Measurements from ENCODE around the gene LARP1. TPM values are rescaled to one million over a fixed set of nuclear protein-coding genes. Genes with fewer than 3 reads are reported as not detected.
A peak's percentile ranks its signal among the peaks of the same experiment; 100 is the strongest.
"Not testable (repeated sequence)": the region's sequence is repeated elsewhere in the genome, so short reads cannot be mapped to it uniquely, and the experiment has no call there.

LARP1 gene
- total RNA-seq, 1 experiment from 2014 or later = 47.6 TPM

GRCh38 chr5:154756009-154756867 is 1.1 kb downstream of the LARP1 start:
- DNase-seq (ENCODE audit: low read depth, low spot score) = no peak
- in situ Hi-C loops (cut with HindIII; ENCODE audit: low pct_unique_long_range_greater_than_20kb, low sequenced_read_pairs) = no loop called here

GRCh38 chr5:154756868-154757813 is 2.0 kb downstream of the LARP1 start:
- DNase-seq (ENCODE audit: low read depth, low spot score) = no peak
- in situ Hi-C loops (cut with HindIII; ENCODE audit: low pct_unique_long_range_greater_than_20kb, low sequenced_read_pairs) = no loop called here

GRCh38 chr5:154757814-154758406 is 2.7 kb downstream of the LARP1 start:
- in situ Hi-C loops (cut with HindIII; ENCODE audit: low pct_unique_long_range_greater_than_20kb, low sequenced_read_pairs) = no loop called here
- DNase-seq (ENCODE audit: low read depth, low spot score) = peak; percentile 13

GRCh38 chr5:154758493-154758892 is 3.3 kb downstream of the LARP1 start:
- DNase-seq (ENCODE audit: low read depth, low spot score) = no peak
- in situ Hi-C loops (cut with HindIII; ENCODE audit: low pct_unique_long_range_greater_than_20kb, low sequenced_read_pairs) = no loop called here

DNA sequence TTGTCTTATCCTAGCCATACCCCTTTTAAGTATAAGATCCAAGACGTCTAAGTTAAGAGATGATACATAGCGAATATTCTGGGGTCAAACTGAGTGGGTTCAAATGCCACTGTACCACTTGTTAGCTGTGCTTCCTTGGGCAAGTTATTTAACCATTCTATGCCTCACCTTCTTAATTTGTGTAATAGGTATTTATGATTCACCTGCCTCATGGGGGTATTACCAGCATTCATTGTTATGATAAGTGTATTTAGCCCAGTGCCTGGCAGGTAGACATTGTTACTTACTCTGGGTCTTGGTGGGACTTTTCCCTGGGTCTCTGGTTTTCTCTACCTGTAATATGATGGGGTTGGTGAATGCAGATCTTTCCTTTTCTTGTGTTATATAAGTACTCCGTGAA is 3.8 kb downstream of the LARP1 start:
- in situ Hi-C loops (cut with HindIII; ENCODE audit: low pct_unique_long_range_greater_than_20kb, low sequenced_read_pairs) = no loop called here
- no peak for DNase-seq (ENCODE audit: low read depth, low spot score)

DNA sequence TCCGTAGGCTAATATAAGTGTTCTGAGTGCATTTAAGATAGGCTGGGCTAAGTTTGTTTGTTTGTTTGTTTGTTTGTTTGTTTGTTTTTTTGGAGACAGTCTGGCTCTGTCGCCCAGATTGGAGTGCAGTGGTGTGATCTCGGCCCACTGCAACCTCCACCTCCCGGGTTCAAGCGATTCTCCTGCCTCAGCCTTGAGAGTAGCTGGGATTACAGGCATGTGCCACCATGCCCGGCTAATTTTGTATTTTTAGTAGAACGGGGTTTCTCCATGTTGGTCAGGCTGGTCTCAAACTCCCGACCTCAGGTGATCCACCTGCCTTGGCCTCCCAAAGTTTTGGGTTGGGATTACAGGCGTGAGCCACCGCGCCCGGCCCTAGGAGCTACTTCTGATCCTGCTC is 4.7 kb downstream of the LARP1 start:
- in situ Hi-C loops (cut with HindIII; ENCODE audit: low pct_unique_long_range_greater_than_20kb, low sequenced_read_pairs); DNase-seq (ENCODE audit: low read depth, low spot score): not testable (repeated sequence)

DNA sequence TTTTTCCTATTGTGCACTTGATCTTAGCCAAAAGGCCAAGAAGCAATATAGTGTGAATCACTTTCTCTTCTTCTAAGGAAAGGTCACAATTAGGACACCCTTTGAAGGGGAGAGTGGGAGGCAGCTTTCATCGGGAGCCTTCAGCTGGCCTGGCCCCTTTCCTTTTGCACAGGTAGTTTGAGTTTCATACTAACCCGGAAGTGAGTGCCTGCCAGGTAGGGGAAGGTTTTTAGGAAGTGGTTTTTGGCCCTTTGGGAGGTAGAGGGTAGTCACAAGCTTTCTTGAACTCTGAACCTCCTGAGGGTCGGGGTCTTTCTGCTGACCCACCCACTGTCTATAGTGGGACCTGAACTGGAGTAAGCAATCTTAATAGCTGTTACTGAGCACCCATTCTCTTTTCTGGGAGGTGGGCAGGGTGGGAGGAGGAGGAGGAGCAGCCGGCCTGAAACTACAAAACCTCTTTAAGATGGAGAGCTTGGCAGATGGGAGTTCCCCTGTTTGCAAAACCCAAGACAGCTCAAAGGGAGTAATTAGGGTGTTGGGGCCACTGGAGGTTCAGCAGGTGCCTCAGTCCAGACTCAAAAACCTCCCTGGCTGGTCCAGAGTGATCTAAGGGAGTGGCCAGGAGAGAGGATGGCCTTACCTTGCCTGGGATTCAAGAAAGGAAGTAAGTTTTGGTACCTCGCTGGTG is 6.0 kb downstream of the LARP1 start:
- no peak for DNase-seq (ENCODE audit: low read depth, low spot score)
- in situ Hi-C loops (cut with HindIII; ENCODE audit: low pct_unique_long_range_greater_than_20kb, low sequenced_read_pairs) = no loop called here

DNA sequence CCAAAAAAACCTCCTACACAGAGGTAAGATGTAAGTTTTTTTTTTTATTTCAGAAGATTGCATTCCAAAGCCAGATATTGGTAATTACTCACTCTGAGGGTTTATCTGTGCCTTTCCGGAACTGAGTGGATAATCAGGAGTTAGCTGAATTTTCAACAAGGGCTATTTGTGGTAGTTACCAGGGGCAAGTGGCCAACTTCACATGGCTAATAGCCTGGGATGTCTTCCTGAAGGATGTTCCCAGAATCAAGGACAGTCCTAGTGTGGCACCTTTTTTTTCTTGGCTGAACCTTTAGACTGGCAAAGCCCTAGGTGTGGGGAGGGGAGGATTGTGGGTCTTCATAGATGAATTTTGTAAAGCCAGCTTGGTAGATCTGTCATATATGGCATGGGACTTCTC is 7.1 kb downstream of the LARP1 start:
- DNase-seq (ENCODE audit: low read depth, low spot score) = no peak
- in situ Hi-C loops (cut with HindIII; ENCODE audit: low pct_unique_long_range_greater_than_20kb, low sequenced_read_pairs) = no loop called here

DNA sequence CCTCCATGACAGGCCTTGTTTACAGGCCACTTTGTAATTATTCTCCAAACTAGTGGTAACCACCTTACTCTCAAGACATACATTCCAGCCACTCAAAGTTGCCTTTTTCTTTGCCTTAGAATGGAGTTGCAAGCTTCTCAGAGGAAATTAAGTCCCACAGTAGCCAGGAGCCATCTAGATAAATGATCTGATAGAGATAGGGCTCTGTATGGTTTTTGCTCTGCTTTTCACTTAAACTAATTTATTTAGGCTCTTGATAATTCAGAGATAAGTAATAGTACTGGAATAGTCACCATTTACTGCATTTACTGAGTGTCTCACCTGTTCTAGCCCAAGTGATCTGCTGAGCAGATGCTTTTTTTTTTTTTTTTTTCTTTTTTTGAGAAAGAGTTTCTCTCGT is 7.5 kb downstream of the LARP1 start:
- DNase-seq (ENCODE audit: low read depth, low spot score) = no peak
- in situ Hi-C loops (cut with HindIII; ENCODE audit: low pct_unique_long_range_greater_than_20kb, low sequenced_read_pairs) = no loop called here

DNA sequence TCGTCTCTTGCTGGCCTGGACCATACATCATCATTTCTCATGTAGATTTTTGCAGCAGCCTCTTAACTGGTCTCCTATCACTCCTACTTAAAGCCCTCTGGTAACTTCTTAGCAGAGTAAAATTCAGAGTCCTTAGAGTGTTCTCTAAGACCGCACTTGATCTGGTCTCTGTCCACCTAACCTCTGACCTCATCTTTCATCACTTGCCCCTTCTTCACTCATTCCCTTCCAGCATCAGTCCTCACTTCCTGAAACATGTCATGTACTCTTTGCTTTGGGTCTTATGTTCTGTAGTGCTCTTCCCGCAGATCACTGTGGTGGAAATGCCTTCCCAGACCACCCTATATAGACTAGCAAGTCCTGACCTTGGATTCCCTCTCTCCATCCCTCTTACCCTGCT is 9.8 kb downstream of the LARP1 start:
- in situ Hi-C loops (cut with HindIII; ENCODE audit: low pct_unique_long_range_greater_than_20kb, low sequenced_read_pairs) = no loop called here
- DNase-seq (ENCODE audit: low read depth, low spot score) = no peak

DNA sequence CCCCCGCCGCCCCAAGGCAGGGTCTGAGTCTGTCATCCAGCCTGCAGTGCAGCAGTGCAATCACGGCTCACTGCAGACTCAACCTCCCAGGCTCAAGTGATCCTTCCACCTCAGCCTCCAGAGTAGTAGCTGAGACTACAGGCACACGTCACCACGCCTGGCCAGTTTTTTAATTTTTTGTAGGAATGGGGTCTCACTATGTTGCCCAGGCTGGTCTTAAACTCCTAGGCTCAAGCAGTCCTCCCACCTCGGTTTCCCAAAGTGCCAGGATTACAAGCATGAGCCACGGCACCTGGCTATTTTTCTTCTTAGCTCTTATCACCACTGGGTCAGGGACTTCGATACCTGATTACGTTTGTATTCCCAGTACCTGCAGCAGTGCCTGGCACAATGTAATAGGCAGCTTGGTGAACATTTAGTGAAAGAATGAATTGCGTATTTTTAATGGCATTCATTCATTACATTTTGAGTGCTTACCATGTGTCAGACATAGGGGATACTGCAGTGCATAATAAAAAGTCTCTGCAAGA is 10.3 kb downstream of the LARP1 start:
- DNase-seq (ENCODE audit: low read depth, low spot score) = no peak
- in situ Hi-C loops (cut with HindIII; ENCODE audit: low pct_unique_long_range_greater_than_20kb, low sequenced_read_pairs) = no loop called here

- in situ Hi-C loops (cut with HindIII; ENCODE audit: low pct_unique_long_range_greater_than_20kb, low sequenced_read_pairs) = no loop called here
- no peak for DNase-seq (ENCODE audit: low read depth, low spot score)
Measured at GRCh38 chr5:154766558-154767281, 11.5 kb downstream of the LARP1 start.

DNA sequence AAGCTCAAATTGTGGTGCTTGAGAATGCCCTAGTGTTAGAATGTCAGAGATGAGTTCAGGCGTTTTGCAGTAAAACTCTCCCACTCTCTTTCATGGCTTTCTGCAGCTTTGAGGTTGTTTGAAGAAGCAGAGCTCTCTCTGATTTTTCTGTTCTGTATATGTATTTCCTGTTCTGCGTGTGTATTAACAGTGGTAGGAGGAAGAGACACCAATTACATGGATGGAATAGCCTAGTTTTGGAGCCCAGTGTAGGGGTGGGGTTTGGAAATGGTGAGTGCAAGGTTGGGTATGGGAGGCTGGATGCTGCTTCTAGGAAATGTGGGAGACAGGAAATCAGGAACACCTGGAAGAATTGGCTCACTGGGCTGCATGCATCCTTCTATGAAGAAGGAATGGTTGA is 12.4 kb downstream of the LARP1 start:
- in situ Hi-C loops (cut with HindIII; ENCODE audit: low pct_unique_long_range_greater_than_20kb, low sequenced_read_pairs) = no loop called here
- DNase-seq (ENCODE audit: low read depth, low spot score) = no peak

- in situ Hi-C loops (cut with HindIII; ENCODE audit: low pct_unique_long_range_greater_than_20kb, low sequenced_read_pairs) = no loop called here
- DNase-seq (ENCODE audit: low read depth, low spot score) = no peak
Measured at GRCh38 chr5:154768207-154768606, 13.0 kb downstream of the LARP1 start.

- in situ Hi-C loops (cut with HindIII; ENCODE audit: low pct_unique_long_range_greater_than_20kb, low sequenced_read_pairs) = no loop called here
Measured at GRCh38 chr5:154770111-154770510, 14.9 kb downstream of the LARP1 start.

DNA sequence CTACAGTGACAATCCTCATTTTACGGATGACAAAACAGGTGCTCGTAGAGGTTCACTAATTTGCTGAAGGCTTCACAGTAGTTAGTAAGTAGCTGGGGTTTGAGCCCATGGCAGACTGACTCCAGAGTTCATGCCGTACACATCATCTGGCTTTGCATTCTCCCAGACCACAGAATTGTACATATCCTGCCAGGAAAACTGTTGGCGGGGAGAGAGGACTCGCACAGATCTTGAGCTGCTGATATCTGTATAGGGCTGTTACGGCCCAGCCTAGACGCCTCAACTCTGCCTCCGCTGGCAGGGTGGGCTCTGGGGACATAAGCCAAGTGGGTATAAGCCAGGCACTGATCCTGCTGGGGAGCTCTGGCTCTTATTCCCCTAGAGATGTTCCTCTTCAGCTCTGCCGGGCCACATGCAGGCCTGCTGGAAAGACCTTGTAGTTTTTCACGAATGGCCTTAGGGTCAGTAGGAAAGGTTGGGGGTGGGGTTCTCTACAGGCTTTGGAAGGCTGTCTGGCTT is 16.3 kb downstream of the LARP1 start:
- DNase-seq (ENCODE audit: low read depth, low spot score) = no peak
- in situ Hi-C loops (cut with HindIII; ENCODE audit: low pct_unique_long_range_greater_than_20kb, low sequenced_read_pairs) = no loop called here

More at GRCh38 chr5:154770111-154770510, 14.9 kb downstream of the LARP1 start:
- DNase-seq (ENCODE audit: low read depth, low spot score) = no peak

- DNase-seq (ENCODE audit: low read depth, low spot score) = no peak
- in situ Hi-C loops (cut with HindIII; ENCODE audit: low pct_unique_long_range_greater_than_20kb, low sequenced_read_pairs) = no loop called here
Measured at GRCh38 chr5:154773326-154773725, 18.1 kb downstream of the LARP1 start.

Measured in SK-MEL-5 (cell line).